IMR-90 (cell line): Measurements from ENCODE around the gene MILR1. TPM values are rescaled to one million over a fixed set of nuclear protein-coding genes. Genes with fewer than 3 reads are reported as not detected.
A peak's percentile ranks its signal among the peaks of the same experiment; 100 is the strongest.

Experiments
- ATAC-seq: fragments of 200-7000 bp; cut with Tn5 transposase; 2 replicates; pipeline ENCODE4 v1.9.1; 2020; ENCODE audit warnings: low read depth, mild to moderate bottlenecking, moderate library complexity
- BruUV-seq: library from RNA; stranded (reverse); fragments of 400-500 nt; replicated peaks from 2 replicates; lab custom pipeline; 2021; lab: Mats Ljungman, UMichigan
- CTCF ChIA-PET: fragments of 300-600 bp; formaldehyde crosslinking; extraction: SDS; loops from one replicate; lab custom pipeline; 2021; ENCODE audit warnings: antibody characterized with exemption; lab: Yijun Ruan, JAX
- POLR2A ChIA-PET: fragments of 300-600 bp; sonication (Branson Sonifier 250); formaldehyde crosslinking; loops from one replicate; lab custom pipeline; 2022; ENCODE audit warnings: antibody characterized with exemption; ENCODE audit not compliant: unreplicated experiment; lab: Charles Lee
- DNase-seq: peaks from one replicate; pipeline ENCODE4 v3.0.0; 2013
- H2AFZ ChIP-seq: replicated peaks from 2 replicates; pipeline ENCODE3; 2013; ENCODE audit warnings: low read length, mild to moderate bottlenecking; ENCODE audit not compliant: poor library complexity
- H2AK5ac ChIP-seq: 2 replicates; pipeline ENCODE4 v1.6.1; 2013; ENCODE audit warnings: low read depth, low read length, inconsistent platforms
- H2AK9ac ChIP-seq: replicated peaks from 2 replicates; pipeline ENCODE3; 2013; ENCODE audit warnings: mild to moderate bottlenecking, low read depth, low read length, moderate library complexity; ENCODE audit not compliant: poor library complexity
- H2BK120ac ChIP-seq: 2 replicates; pipeline ENCODE4 v1.6.1; 2013; ENCODE audit warnings: low read depth, low read length, inconsistent platforms
- H2BK15ac ChIP-seq: 3 replicates; pipeline ENCODE4 v1.6.1; 2013; ENCODE audit warnings: low read depth, low read length, inconsistent platforms
- H2BK20ac ChIP-seq: 2 replicates; pipeline ENCODE4 v1.6.1; 2013; ENCODE audit warnings: low read depth, mild to moderate bottlenecking, inconsistent platforms, low read length, moderate library complexity
- H2BK5ac ChIP-seq: 2 replicates; pipeline ENCODE4 v1.6.1; 2013; ENCODE audit warnings: mild to moderate bottlenecking, low read depth, low read length, inconsistent platforms; ENCODE audit not compliant: poor library complexity, severe bottlenecking
- H3K14ac ChIP-seq: replicated peaks from 2 replicates; pipeline ENCODE4 v1.6.1; 2013; ENCODE audit warnings: low read depth, low read length, inconsistent platforms
- H3K18ac ChIP-seq: 2 replicates; pipeline ENCODE4 v1.6.1; 2013; ENCODE audit warnings: low read depth, low read length, control low read depth
- H3K23ac ChIP-seq: 2 replicates; pipeline ENCODE4 v1.6.1; 2013; ENCODE audit warnings: low read depth, low read length, inconsistent platforms
- H3K27ac ChIP-seq: 2 replicates; pipeline ENCODE4 v1.5.1; 2013; ENCODE audit warnings: mild to moderate bottlenecking, control low read depth, low read length; ENCODE audit not compliant: insufficient read depth
- H3K27me3 ChIP-seq: 2 replicates; pipeline ENCODE4 v1.6.1; 2013; ENCODE audit warnings: low read length; ENCODE audit not compliant: control insufficient read depth, insufficient read depth
- H3K36me3 ChIP-seq: 2 replicates; pipeline ENCODE4 v1.6.1; 2013; ENCODE audit warnings: low read length, mixed read lengths; ENCODE audit not compliant: control insufficient read depth, insufficient read depth
- H3K4ac ChIP-seq: 2 replicates; pipeline ENCODE4 v1.6.1; 2013; ENCODE audit warnings: low read depth, low read length, inconsistent platforms
- H3K4me1 ChIP-seq: 2 replicates; pipeline ENCODE4 v1.6.1; 2013; ENCODE audit warnings: low read length, mixed read lengths; ENCODE audit not compliant: control insufficient read depth, insufficient read depth
- H3K4me2 ChIP-seq: 2 replicates; pipeline ENCODE4 v1.6.1; 2013; ENCODE audit warnings: low read depth, mild to moderate bottlenecking, control low read depth, low read length, moderate library complexity
- H3K4me3 ChIP-seq: 2 replicates; pipeline ENCODE4 v1.5.1; 2013; ENCODE audit warnings: low read depth, mild to moderate bottlenecking, control low read depth, low read length, moderate library complexity; ENCODE audit not compliant: insufficient read depth
- H3K56ac ChIP-seq: 2 replicates; pipeline ENCODE4 v1.6.1; 2013; ENCODE audit warnings: low read length, inconsistent platforms; ENCODE audit not compliant: insufficient read depth; ENCODE audit errors: extremely low read depth
- H3K79me1 ChIP-seq, 2 experiments: 2 replicates each; pipeline ENCODE4 v1.6.1; 2013; ENCODE audit warnings: low read length in 2 of 2, inconsistent platforms in 1 of 2, low read depth in 1 of 2
- H3K9ac ChIP-seq: 2 replicates; pipeline ENCODE4 v1.6.1; 2013; ENCODE audit warnings: low read depth, low read length, control low read depth
- H3K9me1 ChIP-seq: 2 replicates; pipeline ENCODE4 v1.6.1; 2013; ENCODE audit warnings: low read length, inconsistent platforms; ENCODE audit not compliant: insufficient read depth
- H3K9me3 ChIP-seq: 2 replicates; pipeline ENCODE4 v1.6.1; 2013; ENCODE audit warnings: low read length; ENCODE audit not compliant: control insufficient read depth, insufficient read depth
- H4K20me1 ChIP-seq: 2 replicates; pipeline ENCODE4 v1.6.1; 2013; ENCODE audit warnings: low read length, inconsistent platforms; ENCODE audit not compliant: insufficient read depth
- H4K5ac ChIP-seq: 2 replicates; pipeline ENCODE4 v1.6.1; 2013; ENCODE audit warnings: mild to moderate bottlenecking, low read depth, low read length, control low read depth
- H4K8ac ChIP-seq, 2 experiments: 2 replicates each; pipeline ENCODE4 v1.6.1; 2013; ENCODE audit warnings: low read depth in 2 of 2, low read length in 2 of 2, control low read depth in 1 of 2, inconsistent platforms in 1 of 2
- H4K91ac ChIP-seq: 2 replicates; pipeline ENCODE4 v1.6.1; 2013; ENCODE audit warnings: low read depth, low read length, inconsistent platforms; ENCODE audit not compliant: insufficient read depth
- BHLHE40 ChIP-seq: fragments of 150-350 bp; IDR thresholded peaks from 2 replicates; pipeline ENCODE4 v1.6.1; 2016; ENCODE audit warnings: mild to moderate bottlenecking, low read depth, low read length
- CEBPB ChIP-seq: IDR thresholded peaks from 2 replicates; pipeline ENCODE4 v1.6.1; 2012; ENCODE audit warnings: low read depth, low read length, improper control_type of control experiment
- MAZ ChIP-seq: IDR thresholded peaks from 2 replicates; pipeline ENCODE4 v1.6.1; 2012; ENCODE audit warnings: low read depth, mild to moderate bottlenecking, low read length, improper control_type of control experiment, moderate library complexity, borderline replicate concordance
- RAD21 ChIP-seq: IDR thresholded peaks from 2 replicates; pipeline ENCODE4 v1.6.1; 2012; ENCODE audit warnings: low read length, improper control_type of control experiment
- RCOR1 ChIP-seq: IDR thresholded peaks from 2 replicates; pipeline ENCODE4 v1.6.1; 2012; ENCODE audit warnings: mild to moderate bottlenecking, low read length, improper control_type of control experiment; ENCODE audit not compliant: insufficient replicate concordance
- RFX5 ChIP-seq: IDR thresholded peaks from 2 replicates; pipeline ENCODE4 v1.8.0; 2012; ENCODE audit warnings: low read depth, mild to moderate bottlenecking, low read length, moderate library complexity
- WGBS, 2 experiments: methylation state at CpG; one replicate each; pipeline versions ENCODE4 v1.1.5 to v1.1.7; 2013; ENCODE audit warnings: missing lambda C conversion rate in 2 of 2; ENCODE audit not compliant: insufficient read length in 1 of 2; ENCODE audit errors: extremely low coverage in 2 of 2; 5-methylcytosine and 5-hydroxymethylcytosine counted together
- dilution Hi-C: fragments of 300-500 bp; cut with HindIII; formaldehyde crosslinking; loops from one replicate; pipeline ENCODE4 v1.14.3; 2018; ENCODE audit warnings: low sequenced_read_pairs; ENCODE audit not compliant: unreplicated experiment
- in situ Hi-C: fragments of 300-500 bp; cut with MboI; formaldehyde crosslinking; loops from 3 replicates; pipeline ENCODE4 v1.14.3; 2019; ENCODE audit warnings: low sequenced_read_pairs, inconsistent platforms, mixed read lengths
- intact Hi-C: fragments of 100-400 bp; cut with micrococcal nuclease; formaldehyde crosslinking; loops from 2 replicates; pipeline ENCODE4 v1.10.0; 2022
- polyA plus RNA-seq, 3 experiments: library from polyadenylated mRNA; depleted of rRNA; stranded (reverse); fragments of >200 nt; gene quantifications; 2 replicates each; pipeline ENCODE4 v1.2.3, GENCODE V29; 2012; ENCODE audit warnings: low replicate concordance in 1 of 3
- total RNA-seq: library from RNA; depleted of rRNA; stranded (reverse); fragments of >200 nt; gene quantifications from 2 replicates; pipeline ENCODE4 v1.2.3, GENCODE V29; 2012

MILR1 gene
- total and polyA plus RNA-seq, 2 of the 4 experiments (the other 2 are of a cell fraction): 0.36 to 0.44 TPM

DNA sequence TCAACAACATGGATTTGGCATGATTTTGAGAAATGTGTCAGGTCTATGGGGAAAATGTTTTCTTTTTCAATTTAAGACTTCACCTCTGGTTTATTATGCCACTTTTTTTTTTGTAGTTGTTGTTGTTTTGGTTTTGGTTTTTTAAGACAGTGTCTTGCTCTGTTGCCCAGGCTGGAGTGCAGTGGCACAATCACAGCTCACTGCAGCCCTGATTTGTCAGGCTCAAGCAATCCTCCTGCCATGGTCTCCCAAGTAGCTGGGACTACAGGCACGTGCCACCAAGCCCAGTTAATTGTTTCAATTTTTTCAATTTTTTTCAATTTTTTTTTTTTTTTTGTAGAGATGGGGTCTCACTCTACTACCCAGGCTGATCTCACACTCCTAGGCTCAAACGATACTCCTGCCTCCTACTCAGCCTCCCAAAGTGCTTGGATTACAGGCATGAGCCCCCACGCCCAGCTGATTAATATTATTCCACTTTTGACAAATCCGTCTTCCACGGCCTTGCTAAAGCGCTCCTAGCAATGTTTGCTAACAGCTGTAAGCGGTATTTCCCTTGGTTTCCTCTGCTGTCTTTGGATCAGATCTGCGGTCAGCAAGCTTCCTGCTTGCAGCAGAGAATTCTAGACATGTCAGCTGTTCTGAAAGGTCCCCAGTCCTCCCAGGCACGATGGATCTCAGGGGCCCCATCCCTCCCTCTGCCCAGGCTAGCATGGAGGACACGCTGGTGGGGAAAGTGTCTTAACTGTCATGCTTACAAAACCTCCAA is 7.0 kb upstream of the MILR1 start:
- H3K27ac ChIP-seq: no peak overlapping the region
- H3K27me3 ChIP-seq: no peaks in the 10 kb centered on the region
- no peak overlapping the region for H3K56ac ChIP-seq
- H3K9me3 ChIP-seq: peaks cover 17% of the 10 kb centered on the region
- POLR2A ChIA-PET: no interaction called here
- intact Hi-C loops: no loop called here
- TF ChIP-seq RCOR1: no peak
- TF ChIP-seq RAD21: no peak
- no peak for TF ChIP-seq CEBPB
- TF ChIP-seq RFX5: no peak
- no peak for TF ChIP-seq MAZ
- TF ChIP-seq BHLHE40: no peak
- no peaks in the 10 kb centered on the region for H3K36me3 ChIP-seq
- H3K4me2 ChIP-seq: no peak overlapping the region
- dilution Hi-C loops: no loop called here
- no peaks in the 10 kb centered on the region for H3K9me1 ChIP-seq
- H2AFZ ChIP-seq: peak overlapping the region; percentile 76
- no TSS peak for BruUV-seq
- no peak overlapping the region for H2BK120ac ChIP-seq
- no peak overlapping the region for H3K18ac ChIP-seq
- no peaks in the 10 kb centered on the region for H3K4me1 ChIP-seq
- no peak overlapping the region for H2BK5ac ChIP-seq
- no peak overlapping the region for H3K9ac ChIP-seq
- DNase-seq (peak; percentile 54), ATAC-seq (peak; percentile 54; the same call in 1 of the 2 replicates)
- 43% methylated on average over 1 of the region's 10 CpGs; no CpG with 5 or more reads in 1 of the 2 experiments for WGBS, 2 experiments
- no peak overlapping the region for H2AK9ac ChIP-seq
- H3K14ac ChIP-seq: no peak overlapping the region
- H3K4ac ChIP-seq: no peak overlapping the region
- H2BK20ac ChIP-seq: no peak overlapping the region
- CTCF ChIA-PET: interaction anchor here (0.6 kb wide), 1 partner anchor 10 kb away, joined by 3 read pairs; no protein-coding TSS in a partner anchor
- H4K20me1 ChIP-seq: no peaks in the 10 kb centered on the region
- H4K8ac ChIP-seq: no peak overlapping the region
- no peak overlapping the region for H2AK5ac ChIP-seq
- no peak overlapping the region for H3K4me3 ChIP-seq
- H4K91ac ChIP-seq: no peak overlapping the region
- in situ Hi-C loops: no loop called here
- no peak overlapping the region for H2BK15ac ChIP-seq
- H3K79me1 ChIP-seq: no peaks in the 10 kb centered on the region
- no peak overlapping the region for H4K5ac ChIP-seq
- no peak overlapping the region for H3K23ac ChIP-seq
